ENCODE results near the gene ADAMTSL1. TPM values are rescaled to one million over a fixed set of nuclear protein-coding genes. Genes with fewer than 3 reads are reported as not detected.

Gene ADAMTSL1
- total RNA-seq, 1 experiment from 2014 or later: not detected

GRCh38 chr9:18705796-18706392 lies 231.9 kb downstream of the ADAMTSL1 start:
- Histone ChIP-seq H3K79me2 (ENCODE audit: insufficient read depth, low read length) (no peaks in the 10 kb centered on the region), H2AFZ (ENCODE audit: low read depth, low read length, poor library complexity, severe bottlenecking) (no peak overlapping the region), H3K27me3 (ENCODE audit: insufficient read depth, low read length) (0 out of 2 replicates have a peak, but pooled peaks cover 3% of the 10 kb centered on the region), H3K9ac (ENCODE audit: low read length) (no peak overlapping the region), H4K20me1 (ENCODE audit: insufficient read depth) (no peaks in the 10 kb centered on the region), H3K27ac (ENCODE audit: low read depth, low read length) (no peak overlapping the region), H3K4me1 (ENCODE audit: control insufficient read depth in 1 of 2, insufficient read depth in 2 of 2, low read length in 2 of 2) (no peaks in the 10 kb centered on the region), H3K4me2 (ENCODE audit: low read length) (no peak overlapping the region), H3K36me3 (ENCODE audit: control insufficient read depth in 1 of 2, insufficient read depth in 2 of 2, low read length in 2 of 2) (no peaks in the 10 kb centered on the region), H3K9me2 (ENCODE audit: insufficient read depth) (no peaks in the 10 kb centered on the region), H3K9me3 (ENCODE audit: control insufficient read depth in 1 of 2, insufficient read depth in 1 of 2, low read depth in 1 of 2, low read length in 2 of 2) (no peaks in the 10 kb centered on the region), H3K4me3 (replicated peaks in 1 of 2; ENCODE audit: low read depth in 1 of 2, low read length in 2 of 2) (no peak overlapping the region)
- ATAC-seq (no peak), DNase-seq (ENCODE audit: low read depth, low spot score) (no peak)
- ChIA-PET RAD21 (ENCODE audit: low non-redundant PET in 1 of 2, low total read pairs in 2 of 2, uncharacterized antibody in 2 of 2, unreplicated experiment in 2 of 2) (no interaction called here), POLR2A (no interaction called here), CTCF (no interaction called here)
- TF ChIP-seq POLR2A (IDR thresholded peaks at IDR 0.05; ENCODE audit: borderline replicate concordance, extremely low read depth, insufficient read depth, insufficient read length) (no peak), JUND (IDR thresholded peaks at IDR 0.05) (no peak), RAD21 (IDR thresholded peaks at IDR 0.05; ENCODE audit: low read depth) (no peak), TCF7L2 (IDR thresholded peaks at IDR 0.05; ENCODE audit: borderline replicate concordance, extremely low read depth, insufficient read depth, insufficient read length) (no peak), EGR1 (IDR thresholded peaks at IDR 0.05; ENCODE audit: low read depth) (no peak), ZFX (IDR thresholded peaks at IDR 0.05) (no peak), YY1 (IDR thresholded peaks at IDR 0.05; ENCODE audit: extremely low read depth, insufficient replicate concordance, low read depth, low read length) (no peak), SIN3A (IDR thresholded peaks at IDR 0.05; ENCODE audit: low read depth) (no peak), EZH2 (IDR thresholded peaks at IDR 0.05) (no peak), CBX3 (IDR thresholded peaks at IDR 0.05; ENCODE audit: low read depth) (no peak), ELF1 (IDR thresholded peaks at IDR 0.05; ENCODE audit: borderline replicate concordance, low read depth) (no peak)
- BruUV-seq (replicated peaks): no TSS peak
- intact Hi-C loops (cut with micrococcal nuclease): no loop called here

GRCh38 chr9:18706648-18707047 lies 232.7 kb downstream of the ADAMTSL1 start:
- ATAC-seq (no peak), DNase-seq (ENCODE audit: low read depth, low spot score) (no peak)
- POLR2A ChIA-PET: no interaction called here
- no peaks in the 10 kb centered on the region for H3K9me2 ChIP-seq (ENCODE audit: insufficient read depth)
- intact Hi-C loops (cut with micrococcal nuclease): no loop called here
- H3K9ac ChIP-seq (ENCODE audit: low read length): no peak overlapping the region
- no peak overlapping the region for H3K27ac ChIP-seq (ENCODE audit: low read depth, low read length)
- CTCF ChIA-PET: no interaction called here
- BruUV-seq (replicated peaks): no TSS peak
- H3K4me1 ChIP-seq (ENCODE audit: control insufficient read depth in 1 of 2, insufficient read depth in 2 of 2, low read length in 2 of 2): no peaks in the 10 kb centered on the region
- H2AFZ ChIP-seq (ENCODE audit: low read depth, low read length, poor library complexity, severe bottlenecking): no peak overlapping the region
- RAD21 ChIA-PET (ENCODE audit: low non-redundant PET in 1 of 2, low total read pairs in 2 of 2, uncharacterized antibody in 2 of 2, unreplicated experiment in 2 of 2): no interaction called here
- H4K20me1 ChIP-seq (ENCODE audit: insufficient read depth): no peaks in the 10 kb centered on the region
- no peaks in the 10 kb centered on the region for H3K36me3 ChIP-seq (ENCODE audit: control insufficient read depth in 1 of 2, insufficient read depth in 2 of 2, low read length in 2 of 2)
- no peaks in the 10 kb centered on the region for H3K9me3 ChIP-seq (ENCODE audit: control insufficient read depth in 1 of 2, insufficient read depth in 1 of 2, low read depth in 1 of 2, low read length in 2 of 2)
- H3K4me3 ChIP-seq (replicated peaks in 1 of 2; ENCODE audit: low read depth in 1 of 2, low read length in 2 of 2): no peak overlapping the region
- no peaks in the 10 kb centered on the region for H3K79me2 ChIP-seq (ENCODE audit: insufficient read depth, low read length)
- no peak overlapping the region for H3K4me2 ChIP-seq (ENCODE audit: low read length)
- H3K27me3 ChIP-seq (ENCODE audit: insufficient read depth, low read length): 0 out of 2 replicates have a peak, but pooled peaks cover 3% of the 10 kb centered on the region
- TF ChIP-seq ELF1 (IDR thresholded peaks at IDR 0.05; ENCODE audit: borderline replicate concordance, low read depth): no peak
- TF ChIP-seq TCF7L2 (IDR thresholded peaks at IDR 0.05; ENCODE audit: borderline replicate concordance, extremely low read depth, insufficient read depth, insufficient read length): no peak
- TF ChIP-seq SRF (IDR thresholded peaks at IDR 0.05; ENCODE audit: low read depth): no peak
- TF ChIP-seq POLR2A (IDR thresholded peaks at IDR 0.05; ENCODE audit: borderline replicate concordance, extremely low read depth, insufficient read depth, insufficient read length): no peak
- TF ChIP-seq CEBPB (IDR thresholded peaks at IDR 0.05; ENCODE audit: low read depth): no peak
- no peak for TF ChIP-seq EZH2phosphoT487 (IDR thresholded peaks at IDR 0.05; ENCODE audit: borderline replicate concordance)
- TF ChIP-seq YY1 (IDR thresholded peaks at IDR 0.05; ENCODE audit: extremely low read depth, insufficient replicate concordance, low read depth, low read length): no peak
- TF ChIP-seq ATF3 (IDR thresholded peaks at IDR 0.05): no peak
- TF ChIP-seq POLR2AphosphoS5 (IDR thresholded peaks at IDR 0.05; ENCODE audit: low read depth, low read length): no peak
- no peak for TF ChIP-seq ZNF274 (IDR thresholded peaks at IDR 0.05; ENCODE audit: low read depth, low read length)
- no peak for TF ChIP-seq ZBTB33 (IDR thresholded peaks at IDR 0.05; ENCODE audit: extremely low read depth, insufficient replicate concordance, low read length)
- TF ChIP-seq EZH2 (IDR thresholded peaks at IDR 0.05): no peak
- TF ChIP-seq SP1 (IDR thresholded peaks at IDR 0.05; ENCODE audit: low read depth): no peak
- TF ChIP-seq JUND (IDR thresholded peaks at IDR 0.05): no peak
- TF ChIP-seq MAX (IDR thresholded peaks at IDR 0.05): no peak
- no peak for TF ChIP-seq SIN3A (IDR thresholded peaks at IDR 0.05; ENCODE audit: low read depth)
